Gastrocnemius medialis (tissue), 4 donors: ENCODE measurements around the gene BMPER.

ENCODE experiments used
- POLR2A ChIP-seq, 2 donors: fragments of 450-650 bp; IDR thresholded peaks; one replicate each; pipeline ENCODE4 v1.6.1; 2017; ENCODE audit warnings: antibody characterized with exemption in 2 of 2, mild to moderate bottlenecking in 2 of 2, moderate library complexity in 2 of 2
- TF ChIP-seq, protein P1 (sequence below), 5 experiments: fragments of 450-650 bp in 3 of 5; fragments of 200-600 bp in 2 of 5; sonication (generic) in 2 of 5; IDR thresholded peaks in 4 of 5; conservative IDR thresholded peaks in 1 of 5; 1 replicate in 4 of 5; 2 replicates in 1 of 5; pipeline ENCODE4 v1.5.1; 2016 to 2019; ENCODE audit warnings: antibody characterized with exemption in 5 of 5, mild to moderate bottlenecking in 3 of 5, moderate library complexity in 3 of 5

DNA sequence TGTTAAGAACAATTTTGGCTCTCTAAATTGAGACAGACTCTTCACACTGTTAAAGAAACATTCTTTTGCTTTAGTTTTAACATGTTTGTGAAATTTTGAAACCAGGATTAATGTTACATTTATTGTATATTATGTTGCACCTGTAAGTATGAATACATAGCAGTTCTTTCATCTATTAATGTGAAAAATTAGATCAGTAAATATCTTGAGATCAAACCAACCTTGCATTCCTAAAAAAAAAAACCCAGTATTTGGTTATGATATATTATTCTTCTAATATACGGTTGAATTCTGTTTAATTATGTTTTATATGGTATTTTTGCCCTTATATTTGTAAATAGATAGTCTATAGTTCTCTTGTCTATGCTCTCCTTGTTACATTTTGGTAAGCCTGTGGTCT lies 219.4 kb downstream of the BMPER start:
- TF ChIP-seq, protein P1, sequence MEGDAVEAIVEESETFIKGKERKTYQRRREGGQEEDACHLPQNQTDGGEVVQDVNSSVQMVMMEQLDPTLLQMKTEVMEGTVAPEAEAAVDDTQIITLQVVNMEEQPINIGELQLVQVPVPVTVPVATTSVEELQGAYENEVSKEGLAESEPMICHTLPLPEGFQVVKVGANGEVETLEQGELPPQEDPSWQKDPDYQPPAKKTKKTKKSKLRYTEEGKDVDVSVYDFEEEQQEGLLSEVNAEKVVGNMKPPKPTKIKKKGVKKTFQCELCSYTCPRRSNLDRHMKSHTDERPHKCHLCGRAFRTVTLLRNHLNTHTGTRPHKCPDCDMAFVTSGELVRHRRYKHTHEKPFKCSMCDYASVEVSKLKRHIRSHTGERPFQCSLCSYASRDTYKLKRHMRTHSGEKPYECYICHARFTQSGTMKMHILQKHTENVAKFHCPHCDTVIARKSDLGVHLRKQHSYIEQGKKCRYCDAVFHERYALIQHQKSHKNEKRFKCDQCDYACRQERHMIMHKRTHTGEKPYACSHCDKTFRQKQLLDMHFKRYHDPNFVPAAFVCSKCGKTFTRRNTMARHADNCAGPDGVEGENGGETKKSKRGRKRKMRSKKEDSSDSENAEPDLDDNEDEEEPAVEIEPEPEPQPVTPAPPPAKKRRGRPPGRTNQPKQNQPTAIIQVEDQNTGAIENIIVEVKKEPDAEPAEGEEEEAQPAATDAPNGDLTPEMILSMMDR (IDR thresholded peaks at IDR 0.05 in 4 of 5, conservative IDR thresholded peaks at IDR 0.05 in 1 of 5), result no peak
- no peak for TF ChIP-seq POLR2A (IDR thresholded peaks at IDR 0.05)
